ENCODE results near the gene HDGFL1. TPM values are rescaled to one million over a fixed set of nuclear protein-coding genes. Genes with fewer than 3 reads are reported as not detected.

HDGFL1 gene
- not detected in 2 replicates for total RNA-seq

GRCh38 chr6:22569281-22570184 is at the start of gene HDGFL1:
TSS of gene HDGFL1 (plus strand) at chr6:22569566. CDS start at chr6:22569576, 10 bp downstream.

